IPS-NIHi11 (cell line): ENCODE data around the gene INHBC.
A peak's percentile ranks its signal among the peaks of the same experiment; 100 is the strongest.

Source experiments
- DNase-seq: peaks from one replicate; pipeline ENCODE4 v3.0.0; 2012; ENCODE audit warnings: mixed read lengths, low spot score

Gene INHBC

DNA sequence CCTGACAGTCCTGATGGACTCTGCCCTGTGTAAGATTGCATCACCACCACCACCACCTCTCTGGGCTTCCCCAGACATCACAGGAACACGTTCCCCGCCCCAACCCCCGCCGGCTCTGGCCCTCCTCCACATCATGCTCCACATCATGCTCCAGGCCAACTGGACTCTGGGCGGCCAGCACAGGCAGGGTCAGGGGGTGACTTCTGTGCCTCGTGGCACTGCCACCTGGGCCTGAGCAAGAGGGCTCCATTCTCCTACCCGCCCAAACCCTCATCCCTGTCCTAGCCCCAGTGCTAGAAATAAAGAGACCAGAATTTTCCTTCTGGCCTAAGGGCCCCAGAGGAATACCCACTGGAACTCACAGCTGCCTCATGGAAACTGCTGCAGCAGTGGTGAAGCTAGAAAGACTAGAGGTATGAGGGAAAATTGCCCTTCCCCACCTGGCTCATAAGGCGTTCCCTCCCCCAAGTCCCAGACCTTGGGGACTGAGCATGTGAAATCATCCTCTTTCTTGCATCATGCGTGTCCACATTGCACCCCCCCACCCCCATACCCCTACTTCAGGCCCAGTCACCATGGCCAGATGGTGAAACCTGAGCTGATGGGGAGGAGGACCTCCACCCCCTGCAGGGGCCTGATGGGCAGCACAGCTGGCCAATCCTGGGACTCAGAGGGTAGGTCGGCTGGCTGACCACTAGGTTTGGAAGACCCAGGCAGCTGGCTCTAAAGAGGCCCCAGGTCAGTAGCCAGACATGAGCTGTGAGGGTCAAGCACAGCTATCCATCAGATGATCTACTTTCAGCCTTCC is 20.2 kb downstream of the INHBC start, which contains the start of gene INHBE:
TSS of gene INHBE (plus strand) at position 742 of the 808 bp plus-strand sequence. CDS start 230 bp downstream, outside the sequence.
- DNase-seq: peak; percentile 80

DNA sequence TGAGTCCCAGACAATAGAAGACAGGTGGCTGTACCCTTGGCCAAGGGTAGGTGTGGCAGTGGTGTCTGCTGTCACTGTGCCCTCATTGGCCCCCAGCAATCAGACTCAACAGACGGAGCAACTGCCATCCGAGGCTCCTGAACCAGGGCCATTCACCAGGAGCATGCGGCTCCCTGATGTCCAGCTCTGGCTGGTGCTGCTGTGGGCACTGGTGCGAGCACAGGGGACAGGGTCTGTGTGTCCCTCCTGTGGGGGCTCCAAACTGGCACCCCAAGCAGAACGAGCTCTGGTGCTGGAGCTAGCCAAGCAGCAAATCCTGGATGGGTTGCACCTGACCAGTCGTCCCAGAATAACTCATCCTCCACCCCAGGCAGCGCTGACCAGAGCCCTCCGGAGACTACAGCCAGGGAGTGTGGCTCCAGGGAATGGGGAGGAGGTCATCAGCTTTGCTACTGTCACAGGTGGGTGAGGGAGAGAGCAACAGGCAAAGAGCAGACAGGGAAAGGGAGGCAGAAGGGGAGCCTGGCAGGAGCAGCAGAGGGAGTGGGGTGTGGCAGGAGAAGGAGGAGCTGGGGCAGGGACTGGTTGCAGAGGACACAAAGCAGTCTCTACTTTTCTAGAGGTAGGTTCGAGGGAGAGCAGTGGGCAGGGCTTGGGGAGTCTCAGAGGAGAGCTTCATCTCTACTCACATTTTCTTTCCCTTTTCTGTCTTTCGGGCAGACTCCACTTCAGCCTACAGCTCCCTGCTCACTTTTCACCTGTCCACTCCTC is 21.0 kb downstream of the INHBC start:
- no peak for DNase-seq

DNA sequence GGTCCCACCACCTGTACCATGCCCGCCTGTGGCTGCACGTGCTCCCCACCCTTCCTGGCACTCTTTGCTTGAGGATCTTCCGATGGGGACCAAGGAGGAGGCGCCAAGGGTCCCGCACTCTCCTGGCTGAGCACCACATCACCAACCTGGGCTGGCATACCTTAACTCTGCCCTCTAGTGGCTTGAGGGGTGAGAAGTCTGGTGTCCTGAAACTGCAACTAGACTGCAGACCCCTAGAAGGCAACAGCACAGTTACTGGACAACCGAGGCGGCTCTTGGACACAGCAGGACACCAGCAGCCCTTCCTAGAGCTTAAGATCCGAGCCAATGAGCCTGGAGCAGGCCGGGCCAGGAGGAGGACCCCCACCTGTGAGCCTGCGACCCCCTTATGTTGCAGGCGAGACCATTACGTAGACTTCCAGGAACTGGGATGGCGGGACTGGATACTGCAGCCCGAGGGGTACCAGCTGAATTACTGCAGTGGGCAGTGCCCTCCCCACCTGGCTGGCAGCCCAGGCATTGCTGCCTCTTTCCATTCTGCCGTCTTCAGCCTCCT is 21.6 kb downstream of the INHBC start:
- no peak for DNase-seq

DNA sequence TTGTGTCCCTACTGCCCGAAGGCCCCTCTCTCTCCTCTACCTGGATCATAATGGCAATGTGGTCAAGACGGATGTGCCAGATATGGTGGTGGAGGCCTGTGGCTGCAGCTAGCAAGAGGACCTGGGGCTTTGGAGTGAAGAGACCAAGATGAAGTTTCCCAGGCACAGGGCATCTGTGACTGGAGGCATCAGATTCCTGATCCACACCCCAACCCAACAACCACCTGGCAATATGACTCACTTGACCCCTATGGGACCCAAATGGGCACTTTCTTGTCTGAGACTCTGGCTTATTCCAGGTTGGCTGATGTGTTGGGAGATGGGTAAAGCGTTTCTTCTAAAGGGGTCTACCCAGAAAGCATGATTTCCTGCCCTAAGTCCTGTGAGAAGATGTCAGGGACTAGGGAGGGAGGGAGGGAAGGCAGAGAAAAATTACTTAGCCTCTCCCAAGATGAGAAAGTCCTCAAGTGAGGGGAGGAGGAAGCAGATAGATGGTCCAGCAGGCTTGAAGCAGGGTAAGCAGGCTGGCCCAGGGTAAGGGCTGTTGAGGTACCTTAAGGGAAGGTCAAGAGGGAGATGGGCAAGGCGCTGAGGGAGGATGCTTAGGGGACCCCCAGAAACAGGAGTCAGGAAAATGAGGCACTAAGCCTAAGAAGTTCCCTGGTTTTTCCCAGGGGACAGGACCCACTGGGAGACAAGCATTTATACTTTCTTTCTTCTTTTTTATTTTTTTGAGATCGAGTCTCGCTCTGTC is 22.3 kb downstream of the INHBC start:
- DNase-seq: no peak

DNA sequence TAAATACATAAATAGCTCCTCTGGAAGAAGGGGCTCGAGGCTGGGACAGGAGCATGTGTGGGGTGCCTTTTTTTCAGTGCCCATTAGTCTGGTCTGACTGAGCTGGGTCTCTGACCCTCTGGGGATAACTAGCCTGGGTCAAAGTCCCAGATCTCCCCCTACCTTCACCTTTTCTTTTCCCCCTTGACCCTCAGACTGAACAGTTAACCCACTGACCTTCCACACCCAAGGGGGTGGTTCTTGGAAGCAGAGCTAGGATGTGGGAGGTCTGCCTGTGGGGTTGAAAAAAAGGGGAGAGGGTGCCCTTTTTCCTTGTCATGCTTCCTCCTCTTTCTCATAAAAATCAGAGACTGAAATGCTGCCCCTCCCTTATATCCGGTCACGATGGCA is 24.1 kb downstream of the INHBC start:
- DNase-seq: no peak

DNA sequence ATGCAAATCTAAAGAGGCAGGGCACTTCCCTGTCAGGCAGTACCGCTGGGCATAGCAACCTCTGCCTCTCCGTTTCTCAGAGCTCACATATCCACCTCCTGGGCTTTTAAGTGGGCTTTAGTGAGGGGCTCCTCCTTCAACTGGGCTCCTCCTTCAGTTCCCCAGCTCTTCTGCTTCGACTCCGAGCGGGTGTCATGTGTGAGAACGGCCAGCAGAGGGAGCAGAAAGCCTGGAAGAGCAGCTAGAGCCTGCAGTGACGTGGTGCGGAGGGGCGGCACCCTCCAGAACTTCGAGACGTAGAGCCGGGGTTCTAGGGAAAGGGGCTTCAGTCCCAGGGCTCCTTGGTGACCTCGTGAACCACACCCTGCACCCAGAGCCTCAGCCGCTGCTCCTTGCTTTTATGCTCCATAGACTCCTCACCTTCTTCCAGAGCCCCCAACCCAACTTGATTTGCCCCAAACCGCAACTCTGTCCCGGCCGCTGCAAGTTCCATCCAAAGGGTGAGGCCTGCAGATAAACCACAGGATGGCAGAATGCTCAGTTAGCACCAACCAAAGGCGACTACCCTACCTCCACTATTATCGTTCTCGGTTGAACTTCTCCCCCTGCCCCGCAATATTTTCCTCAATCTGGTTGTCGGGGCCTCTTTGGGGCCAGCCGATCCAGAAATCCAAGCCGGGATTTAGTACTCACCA is 24.6 kb downstream of the INHBC start:
- DNase-seq: peak; percentile 70

DNA sequence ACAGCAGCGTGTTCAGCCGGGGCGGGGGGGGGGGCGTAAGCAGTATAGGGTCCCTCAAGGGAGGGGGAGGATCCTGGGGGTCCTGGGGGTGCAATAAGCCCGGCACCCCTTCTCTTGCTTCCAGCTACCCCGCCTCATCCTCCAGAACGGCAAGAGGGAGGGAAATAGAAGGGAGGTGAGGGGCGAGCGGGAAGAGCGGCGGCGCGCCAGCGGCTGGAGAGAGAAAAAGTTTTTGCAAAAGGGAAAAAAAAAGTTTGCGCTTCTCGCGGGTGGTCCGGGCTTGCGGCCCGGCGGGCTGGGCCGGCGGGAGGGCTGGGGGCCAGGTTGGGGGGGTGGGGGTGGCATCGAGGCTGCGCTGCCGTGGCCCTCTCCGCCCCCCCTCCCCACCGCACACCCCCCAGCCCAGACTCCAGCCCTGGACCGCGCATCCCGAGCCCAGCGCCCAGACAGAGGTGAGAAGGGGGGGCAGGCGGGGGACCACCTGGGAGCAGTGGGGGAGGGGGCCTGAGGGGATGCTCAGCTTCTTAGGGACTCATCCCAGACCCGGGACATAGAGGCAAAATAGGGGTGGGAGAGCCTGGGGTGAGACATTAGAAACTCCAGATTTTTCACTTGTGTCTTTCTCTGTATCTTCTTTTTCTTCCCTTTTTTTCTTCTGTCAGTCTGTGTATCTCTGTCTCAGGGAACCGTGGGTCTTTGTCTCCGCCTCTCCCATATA is 25.3 kb downstream of the INHBC start, which contains the start of gene GLI1:
TSS of gene GLI1 (plus strand) at position 36 of the 718 bp plus-strand sequence. CDS start 3,907 bp downstream, outside the sequence.
- DNase-seq: no peak

DNA sequence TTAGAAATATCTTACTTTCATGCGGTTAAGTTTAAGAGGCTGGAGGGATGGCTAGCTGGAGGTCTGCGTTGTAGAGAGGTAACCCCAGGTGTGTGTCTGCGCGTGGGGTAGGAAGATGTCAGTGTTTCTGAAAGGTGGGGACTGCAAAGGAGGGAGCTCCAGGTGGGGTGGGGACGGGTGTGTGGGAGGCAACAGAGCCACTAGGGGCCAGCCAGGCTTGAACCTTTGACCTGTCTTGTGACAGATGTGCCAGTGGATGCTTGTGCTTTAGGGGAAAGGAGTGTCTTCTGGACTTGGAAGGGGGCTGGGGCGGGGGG is 25.8 kb downstream of the INHBC start:
- no peak for DNase-seq

DNA sequence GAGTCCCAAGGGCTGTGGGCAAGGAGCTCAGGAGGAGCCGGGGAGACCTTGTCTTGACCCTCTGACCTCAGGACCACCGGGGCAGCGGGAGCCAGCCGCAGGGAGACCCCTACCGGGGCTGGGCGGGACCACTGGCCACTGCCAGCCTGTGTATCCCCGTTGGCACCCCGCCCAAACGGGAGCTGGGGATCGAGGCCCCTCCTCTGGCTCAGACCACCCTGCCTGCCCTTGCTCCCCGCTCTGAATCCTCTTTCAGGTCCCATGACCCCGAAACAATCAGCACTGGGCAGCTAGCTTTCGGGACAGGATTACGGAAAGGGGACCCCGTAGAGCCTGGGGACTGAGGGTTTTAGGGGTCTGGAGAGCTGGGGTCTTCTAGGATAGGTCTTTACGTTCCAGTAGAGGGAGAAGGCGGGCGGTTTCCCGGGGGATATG is 26.3 kb downstream of the INHBC start:
- DNase-seq: peak; percentile 34

DNA sequence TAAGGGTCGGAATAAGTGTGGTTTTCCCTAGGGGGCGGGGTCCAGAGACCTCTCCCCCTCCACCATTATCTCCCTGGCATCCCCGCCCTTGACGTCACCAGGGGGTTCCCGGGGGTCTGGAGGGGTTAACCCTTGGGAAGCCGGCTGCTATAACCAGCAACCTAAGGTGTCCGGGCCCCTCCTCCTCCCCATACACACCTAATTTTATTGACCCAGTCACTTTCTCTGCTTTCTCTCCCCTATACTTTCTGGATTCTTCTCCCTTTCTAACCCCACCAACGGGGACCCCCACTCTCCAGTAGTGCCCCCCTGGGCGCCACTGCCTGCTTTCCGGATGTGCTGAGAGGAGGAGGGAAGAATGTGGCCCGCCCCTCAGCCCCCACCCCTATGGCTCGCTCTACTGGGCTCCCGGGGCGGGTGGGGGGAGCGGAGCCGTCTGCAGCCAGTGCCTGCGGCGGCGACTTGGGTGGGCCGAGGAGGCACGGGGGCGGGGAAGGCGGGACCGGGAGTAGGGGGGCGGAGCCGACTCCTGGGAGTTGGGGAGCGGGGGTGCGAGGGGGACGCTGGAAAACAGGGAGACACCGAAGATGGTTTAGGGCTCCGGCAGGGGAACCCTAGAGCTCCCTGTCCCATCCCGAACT is 26.8 kb downstream of the INHBC start:
- peak; percentile 81 for DNase-seq

DNA sequence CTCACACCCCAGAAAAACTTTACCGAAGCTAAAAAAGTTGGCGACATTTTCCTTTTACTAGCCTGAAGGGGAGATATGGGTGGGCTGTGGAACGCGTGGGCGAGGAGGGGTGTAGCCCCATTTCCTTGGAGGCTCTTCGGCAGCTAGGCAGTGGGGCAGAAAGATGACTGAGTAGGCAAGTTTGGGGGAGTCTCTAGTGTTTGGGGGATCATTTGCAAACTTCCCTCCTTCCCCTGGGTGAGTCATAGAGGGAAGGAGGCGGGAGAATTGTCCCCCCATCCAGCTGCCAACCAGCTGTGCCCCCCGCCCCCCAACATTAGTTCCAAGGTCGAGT is 27.3 kb downstream of the INHBC start:
- no peak for DNase-seq

DNA sequence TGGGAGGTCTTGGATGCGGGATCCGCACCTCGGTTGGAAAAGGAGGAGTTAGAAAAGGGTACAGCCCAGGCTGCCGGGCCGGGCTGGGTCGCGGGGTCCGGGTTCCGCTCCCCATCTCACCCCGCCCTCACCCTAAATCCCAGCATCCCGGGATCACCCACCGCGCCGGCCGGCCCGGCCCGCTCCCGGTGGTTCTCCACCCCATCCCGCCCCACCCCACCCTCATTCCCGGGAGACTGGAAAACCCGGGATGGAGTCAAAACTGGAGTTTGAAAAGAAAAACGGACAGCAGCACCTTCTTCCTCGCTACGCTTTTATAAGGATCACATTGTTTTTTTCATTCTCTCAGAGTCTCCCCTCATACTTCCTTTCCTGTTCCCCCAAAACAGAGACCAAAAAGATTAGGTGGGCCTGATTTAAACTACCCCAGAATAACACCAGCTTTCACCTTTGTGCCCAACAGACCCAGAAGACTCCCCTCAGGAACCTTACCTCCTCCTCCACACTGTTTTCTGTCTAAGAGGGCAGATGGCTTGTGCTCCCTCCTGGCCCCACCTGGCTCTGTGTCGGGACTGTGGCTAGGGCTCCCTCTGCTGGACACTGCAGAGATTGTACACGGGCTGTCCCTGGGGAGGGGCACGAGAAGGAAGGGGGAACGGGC is 27.8 kb downstream of the INHBC start:
- peak; percentile 95 for DNase-seq

DNA sequence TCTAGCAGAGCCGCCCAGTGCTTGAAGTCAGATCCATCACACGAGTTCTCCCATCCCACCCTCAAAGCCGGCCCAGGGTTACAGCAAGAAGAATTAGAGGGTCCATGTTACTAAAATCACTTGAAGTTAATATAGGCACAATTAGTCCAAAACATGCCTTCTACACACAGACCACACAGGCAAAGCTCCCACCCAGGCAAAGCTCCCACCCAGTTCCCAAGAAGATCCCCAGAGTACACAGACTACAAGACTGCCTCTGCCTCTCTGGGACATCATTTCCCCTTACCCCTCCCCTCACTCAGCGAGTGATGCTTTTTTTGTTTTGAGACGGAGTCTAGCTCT is 28.3 kb downstream of the INHBC start:
- DNase-seq: no peak

DNA sequence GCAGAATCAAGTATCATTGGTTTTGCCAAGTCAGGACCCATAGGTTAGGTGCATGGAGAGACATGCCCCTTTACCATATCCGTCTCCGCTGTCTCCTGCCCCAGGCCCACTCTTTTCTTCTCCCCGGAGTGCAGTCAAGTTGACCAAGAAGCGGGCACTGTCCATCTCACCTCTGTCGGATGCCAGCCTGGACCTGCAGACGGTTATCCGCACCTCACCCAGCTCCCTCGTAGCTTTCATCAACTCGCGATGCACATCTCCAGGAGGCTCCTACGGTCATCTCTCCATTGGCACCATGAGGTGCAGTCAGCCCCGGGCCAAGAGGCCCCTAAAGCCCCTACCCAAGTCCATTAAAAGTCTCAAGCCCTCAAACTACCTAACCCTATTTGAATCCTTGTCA is 30.0 kb downstream of the INHBC start:
- no peak for DNase-seq

DNA sequence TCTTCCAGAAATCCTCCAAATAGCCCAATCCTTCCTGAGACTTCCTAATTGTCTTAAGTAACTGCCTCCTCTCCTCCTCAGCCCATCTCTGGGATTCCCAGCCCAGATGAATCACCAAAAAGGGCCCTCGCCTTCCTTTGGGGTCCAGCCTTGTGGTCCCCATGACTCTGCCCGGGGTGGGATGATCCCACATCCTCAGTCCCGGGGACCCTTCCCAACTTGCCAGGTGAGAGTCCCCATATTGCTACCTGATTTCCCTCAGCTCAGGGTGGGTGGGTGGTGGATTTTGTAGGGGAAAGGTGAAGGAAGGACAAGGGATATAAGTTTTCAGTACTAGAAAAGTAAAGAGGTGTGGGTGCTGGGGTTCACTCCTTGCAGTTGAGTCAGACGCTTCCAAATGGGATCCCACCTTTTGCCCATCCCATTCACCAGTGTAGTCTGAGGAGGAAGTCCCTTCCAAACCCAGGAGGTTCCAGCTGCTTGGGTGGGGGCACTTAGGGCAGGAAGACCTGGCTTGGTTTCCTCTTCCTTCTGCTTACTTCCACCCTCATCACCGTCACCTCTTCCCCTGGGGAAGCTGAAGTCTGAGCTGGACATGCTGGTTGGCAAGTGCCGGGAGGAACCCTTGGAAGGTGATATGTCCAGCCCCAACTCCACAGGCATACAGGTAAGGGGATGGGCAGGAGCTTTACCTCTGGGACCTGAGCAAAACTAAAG is 30.6 kb downstream of the INHBC start:
- DNase-seq: no peak

DNA sequence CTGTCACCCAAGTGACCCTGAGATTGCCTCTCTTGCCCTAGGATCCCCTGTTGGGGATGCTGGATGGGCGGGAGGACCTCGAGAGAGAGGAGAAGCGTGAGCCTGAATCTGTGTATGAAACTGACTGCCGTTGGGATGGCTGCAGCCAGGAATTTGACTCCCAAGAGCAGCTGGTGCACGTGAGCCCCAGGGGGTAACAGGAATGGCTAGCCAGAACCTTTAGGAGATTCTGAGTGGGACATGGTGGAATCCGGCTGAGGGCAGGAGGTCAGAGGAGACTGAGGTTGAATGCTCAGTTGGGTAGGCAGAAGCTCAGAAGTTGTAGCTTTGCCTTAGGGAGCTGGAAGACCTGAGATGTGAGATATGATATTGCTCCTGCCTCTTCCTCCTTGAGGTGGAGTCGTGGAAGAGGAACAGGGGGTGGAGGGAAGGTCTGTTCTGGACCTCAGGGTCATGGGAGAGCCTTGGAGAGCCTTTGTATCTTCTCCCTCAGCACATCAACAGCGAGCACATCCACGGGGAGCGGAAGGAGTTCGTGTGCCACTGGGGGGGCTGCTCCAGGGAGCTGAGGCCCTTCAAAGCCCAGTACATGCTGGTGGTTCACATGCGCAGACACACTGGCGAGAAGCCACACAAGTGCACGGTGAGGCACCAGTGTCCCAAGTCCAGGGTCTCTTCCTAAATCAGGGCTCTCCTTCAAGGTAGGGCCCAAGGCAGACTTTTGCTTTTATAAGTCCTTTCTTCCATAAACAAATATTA is 31.3 kb downstream of the INHBC start:
- no peak for DNase-seq

DNA sequence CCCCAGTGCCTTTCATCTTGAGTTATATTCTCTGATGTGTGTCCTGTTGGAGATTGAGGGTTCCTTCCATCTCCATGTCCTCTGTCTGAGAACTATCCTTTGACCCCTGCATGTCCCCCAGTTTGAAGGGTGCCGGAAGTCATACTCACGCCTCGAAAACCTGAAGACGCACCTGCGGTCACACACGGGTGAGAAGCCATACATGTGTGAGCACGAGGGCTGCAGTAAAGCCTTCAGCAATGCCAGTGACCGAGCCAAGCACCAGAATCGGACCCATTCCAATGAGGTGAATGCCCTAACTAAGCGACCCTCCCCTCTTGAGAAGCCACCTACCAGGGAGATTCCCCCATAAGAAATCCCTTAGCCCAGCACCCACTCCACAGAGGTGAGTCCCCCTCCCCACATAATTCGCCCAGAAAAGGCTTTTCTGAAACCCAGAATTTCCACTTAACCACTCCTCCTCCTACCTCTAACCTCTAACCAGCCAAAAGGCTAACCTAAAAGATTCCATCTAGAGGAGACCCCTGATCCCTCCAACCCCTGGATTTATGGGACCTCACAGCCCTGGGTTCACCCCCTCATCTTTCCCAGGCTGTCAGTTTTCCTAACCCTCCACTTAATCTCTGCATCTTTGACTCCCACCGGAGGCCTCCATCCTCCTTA is 32.8 kb downstream of the INHBC start:
- no peak for DNase-seq

DNA sequence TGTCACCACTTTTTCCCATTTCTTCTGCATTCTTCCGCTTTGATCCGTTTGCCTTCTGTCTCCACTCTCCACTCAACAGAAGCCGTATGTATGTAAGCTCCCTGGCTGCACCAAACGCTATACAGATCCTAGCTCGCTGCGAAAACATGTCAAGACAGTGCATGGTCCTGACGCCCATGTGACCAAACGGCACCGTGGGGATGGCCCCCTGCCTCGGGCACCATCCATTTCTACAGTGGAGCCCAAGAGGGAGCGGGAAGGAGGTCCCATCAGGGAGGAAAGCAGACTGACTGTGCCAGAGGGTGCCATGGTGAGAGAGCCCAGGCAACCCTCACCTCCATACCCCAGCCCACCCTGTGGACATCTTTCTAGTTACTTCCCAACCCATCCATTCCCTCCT is 33.3 kb downstream of the INHBC start:
- no peak for DNase-seq
